Mesendoderm (in vitro differentiated cells): ENCODE results near the gene MARK2. TPM values are rescaled to one million over a fixed set of nuclear protein-coding genes. Genes with fewer than 3 reads are reported as not detected.

Experiments used
- DNase-seq: peaks from one replicate; pipeline ENCODE4 v3.0.0; 2013
- H2AK5ac ChIP-seq: 2 replicates; pipeline ENCODE4 v1.6.1; 2013; ENCODE audit warnings: low read length, inconsistent platforms
- H2BK120ac ChIP-seq: 2 replicates; pipeline ENCODE4 v1.6.1; 2013; ENCODE audit warnings: low read depth, mild to moderate bottlenecking, low read length, moderate library complexity, mixed read lengths
- H2BK15ac ChIP-seq: replicated peaks from 2 replicates; pipeline ENCODE4 v1.6.1; 2013; ENCODE audit warnings: low read depth, mild to moderate bottlenecking, moderate library complexity
- H2BK5ac ChIP-seq: 2 replicates; pipeline ENCODE4 v1.6.1; 2013; ENCODE audit warnings: low read length, inconsistent platforms
- H3K18ac ChIP-seq: 2 replicates; pipeline ENCODE4 v1.6.1; 2013; ENCODE audit warnings: mild to moderate bottlenecking, low read length, mixed read lengths
- H3K23ac ChIP-seq: one replicate; pipeline ENCODE4 v1.6.1; 2013; ENCODE audit warnings: low read length
- H3K27ac ChIP-seq: 2 replicates; pipeline ENCODE4 v1.5.1; 2013; ENCODE audit warnings: low read depth, mild to moderate bottlenecking, inconsistent platforms, low read length, moderate library complexity
- H3K27me3 ChIP-seq: 2 replicates; pipeline ENCODE4 v1.6.1; 2013; ENCODE audit warnings: low read length, control low read depth, mild to moderate bottlenecking, inconsistent platforms; ENCODE audit not compliant: insufficient read depth, poor library complexity
- H3K36me3 ChIP-seq: 2 replicates; pipeline ENCODE4 v1.6.1; 2013; ENCODE audit warnings: low read length, inconsistent platforms; ENCODE audit not compliant: control insufficient read depth, insufficient read depth
- H3K4ac ChIP-seq: one replicate; pipeline ENCODE4 v1.6.1; 2013; ENCODE audit warnings: low read depth, mild to moderate bottlenecking, low read length, moderate library complexity
- H3K4me1 ChIP-seq: 2 replicates; pipeline ENCODE4 v1.6.1; 2013; ENCODE audit warnings: low read depth, low read length, inconsistent platforms; ENCODE audit not compliant: control insufficient read depth
- H3K4me2 ChIP-seq: 2 replicates; pipeline ENCODE4 v1.6.1; 2013; ENCODE audit warnings: low read length
- H3K4me3 ChIP-seq: 2 replicates; pipeline ENCODE4 v1.5.1; 2013; ENCODE audit warnings: mild to moderate bottlenecking, low read length
- H3K56ac ChIP-seq: one replicate; pipeline ENCODE4 v1.6.1; 2013; ENCODE audit warnings: low read length
- H3K79me1 ChIP-seq: 2 replicates; pipeline ENCODE4 v1.6.1; 2013; ENCODE audit warnings: low read length, inconsistent platforms
- H3K79me2 ChIP-seq: 2 replicates; pipeline ENCODE4 v1.6.1; 2013; ENCODE audit warnings: mild to moderate bottlenecking, low read length; ENCODE audit not compliant: control insufficient read depth, insufficient read depth
- H3K9ac ChIP-seq: 2 replicates; pipeline ENCODE4 v1.6.1; 2013; ENCODE audit warnings: low read length, inconsistent platforms
- H4K5ac ChIP-seq: one replicate; pipeline ENCODE4 v1.6.1; 2013; ENCODE audit warnings: low read length
- H4K8ac ChIP-seq: one replicate; pipeline ENCODE4 v1.6.1; 2013; ENCODE audit warnings: low read depth, mild to moderate bottlenecking, control low read depth, low read length, moderate library complexity
- WGBS: extraction: QIAGEN DNeasy Blood & Tissue Kit; methylation state at CpG from one replicate; pipeline ENCODE4 v1.1.7; 2013; ENCODE audit warnings: low lambda C conversion rate, missing lambda C conversion rate; ENCODE audit not compliant: insufficient coverage; ENCODE audit errors: extremely low coverage; 5-methylcytosine and 5-hydroxymethylcytosine counted together
- small RNA-seq: library from polyadenylated mRNA; stranded (forward); fragments of <200 nt; extraction: miRNeasy Mini kit (QIAGEN cat#:217004); gene quantifications from one replicate; pipeline ENCODE3, GENCODE V24; 2013; ENCODE audit not compliant: insufficient read depth

The MARK2 gene

GRCh38 chr11:63951779-63952536 lies 113.0 kb downstream of the MARK2 start:
- Histone ChIP-seq H3K36me3 (peaks cover 12% of the 10 kb centered on the region), H3K9ac (peak overlapping the region; percentile 1)

GRCh38 chr11:63952570-63952969 lies 113.7 kb downstream of the MARK2 start:
- Histone ChIP-seq H3K4me3 (no peak overlapping the region), H2BK15ac (no peak overlapping the region), H2AK5ac (no peak overlapping the region), H3K4ac (no peak overlapping the region), H4K8ac (no peak overlapping the region), H3K27me3 (no peaks in the 10 kb centered on the region), H3K27ac (no peak overlapping the region), H3K56ac (no peak overlapping the region), H3K79me2 (no peaks in the 10 kb centered on the region), H4K5ac (no peak overlapping the region), H3K79me1 (no peaks in the 10 kb centered on the region), H2BK5ac (no peak overlapping the region), H3K4me1 (peaks cover 1% of the 10 kb centered on the region), H3K36me3 (peaks cover 14% of the 10 kb centered on the region), H3K9ac (peak overlapping the region; percentile 1), H3K4me2 (no peak overlapping the region), H3K23ac (no peak overlapping the region), H2BK120ac (no peak overlapping the region), H3K18ac (no peak overlapping the region)
- DNase-seq: no peak
- WGBS: no CpG with 5 or more reads among the region's 4 CpGs

More at GRCh38 chr11:63951779-63952536, 113.0 kb downstream of the MARK2 start:
- H2BK15ac ChIP-seq: no peak overlapping the region
- H3K4me2 ChIP-seq: no peak overlapping the region
- H2AK5ac ChIP-seq: no peak overlapping the region
- H2BK120ac ChIP-seq: no peak overlapping the region
- H3K79me1 ChIP-seq: no peaks in the 10 kb centered on the region
- DNase-seq: peak; percentile 74
- peaks cover 1% of the 10 kb centered on the region for H3K4me1 ChIP-seq
- H3K56ac ChIP-seq: peak overlapping the region; percentile 35
- H2BK5ac ChIP-seq: no peak overlapping the region
- no peak overlapping the region for H4K5ac ChIP-seq
- H3K27ac ChIP-seq: no peak overlapping the region
- H3K18ac ChIP-seq: no peak overlapping the region
- H3K23ac ChIP-seq: no peak overlapping the region
- no peaks in the 10 kb centered on the region for H3K79me2 ChIP-seq
- no peak overlapping the region for H3K4ac ChIP-seq
- no peak overlapping the region for H3K4me3 ChIP-seq
- H3K27me3 ChIP-seq: no peaks in the 10 kb centered on the region
- no peak overlapping the region for H4K8ac ChIP-seq
- WGBS: no CpG with 5 or more reads among the region's 20 CpGs

GRCh38 chr11:63958008-63958407 lies 119.1 kb downstream of the MARK2 start:
- no peak overlapping the region for H3K23ac ChIP-seq
- H2BK5ac ChIP-seq: no peak overlapping the region
- no peak overlapping the region for H4K8ac ChIP-seq
- no peak overlapping the region for H3K4ac ChIP-seq
- H3K56ac ChIP-seq: no peak overlapping the region
- no peaks in the 10 kb centered on the region for H3K4me1 ChIP-seq
- no peaks in the 10 kb centered on the region for H3K79me2 ChIP-seq
- no peak overlapping the region for H3K4me2 ChIP-seq
- WGBS: no CpG with 5 or more reads among the region's 5 CpGs
- no peak overlapping the region for H3K18ac ChIP-seq
- H3K9ac ChIP-seq: no peak overlapping the region
- H2AK5ac ChIP-seq: no peak overlapping the region
- no peak overlapping the region for H2BK15ac ChIP-seq
- no peak for DNase-seq
- H3K4me3 ChIP-seq: no peak overlapping the region
- no peak overlapping the region for H3K27ac ChIP-seq
- peaks cover 11% of the 10 kb centered on the region for H3K36me3 ChIP-seq
- no peaks in the 10 kb centered on the region for H3K79me1 ChIP-seq
- no peaks in the 10 kb centered on the region for H3K27me3 ChIP-seq
- H2BK120ac ChIP-seq: no peak overlapping the region
- no peak overlapping the region for H4K5ac ChIP-seq

Small RNA genes within 50 kb of the gene (small RNA-seq; reads per million reads assigned to genes)
- gene AP006289.1: not detected
- not detected for gene RN7SL596P
- gene RNU6-1306P: not detected
